B cell (primary cell): ENCODE measurements around the gene GNB5.

Source experiments
- EZH2 ChIP-seq: IDR thresholded peaks from 2 replicates; pipeline ENCODE4 v1.6.1; 2012; ENCODE audit warnings: borderline replicate concordance, low read depth, mild to moderate bottlenecking, moderate library complexity, low read length; ENCODE audit not compliant: insufficient read depth, poor library complexity, severe bottlenecking
- TF ChIP-seq, protein P1 (sequence below): fragments of 200-600 bp; IDR thresholded peaks from one replicate; pipeline ENCODE4 v1.8.0; 2022; ENCODE audit warnings: antibody characterized with exemption, mild to moderate bottlenecking

GRCh38 chr15:52151353-52151752 lies 39.8 kb downstream of the GNB5 start:
- TF ChIP-seq EZH2 = no peak
- TF ChIP-seq, protein P1, sequence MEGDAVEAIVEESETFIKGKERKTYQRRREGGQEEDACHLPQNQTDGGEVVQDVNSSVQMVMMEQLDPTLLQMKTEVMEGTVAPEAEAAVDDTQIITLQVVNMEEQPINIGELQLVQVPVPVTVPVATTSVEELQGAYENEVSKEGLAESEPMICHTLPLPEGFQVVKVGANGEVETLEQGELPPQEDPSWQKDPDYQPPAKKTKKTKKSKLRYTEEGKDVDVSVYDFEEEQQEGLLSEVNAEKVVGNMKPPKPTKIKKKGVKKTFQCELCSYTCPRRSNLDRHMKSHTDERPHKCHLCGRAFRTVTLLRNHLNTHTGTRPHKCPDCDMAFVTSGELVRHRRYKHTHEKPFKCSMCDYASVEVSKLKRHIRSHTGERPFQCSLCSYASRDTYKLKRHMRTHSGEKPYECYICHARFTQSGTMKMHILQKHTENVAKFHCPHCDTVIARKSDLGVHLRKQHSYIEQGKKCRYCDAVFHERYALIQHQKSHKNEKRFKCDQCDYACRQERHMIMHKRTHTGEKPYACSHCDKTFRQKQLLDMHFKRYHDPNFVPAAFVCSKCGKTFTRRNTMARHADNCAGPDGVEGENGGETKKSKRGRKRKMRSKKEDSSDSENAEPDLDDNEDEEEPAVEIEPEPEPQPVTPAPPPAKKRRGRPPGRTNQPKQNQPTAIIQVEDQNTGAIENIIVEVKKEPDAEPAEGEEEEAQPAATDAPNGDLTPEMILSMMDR = no peak
